HFF-Myc (cell line): ENCODE measurements around the gene ZNF428.

Source experiments
- DNase-seq: peaks from one replicate; pipeline ENCODE4 v3.0.0-alpha.2; 2011; ENCODE audit warnings: low read depth; ENCODE audit errors: extremely low read depth
- H3K4me3 ChIP-seq: replicated peaks from 2 replicates; pipeline ENCODE4 v1.5.1; 2011; ENCODE audit warnings: low read depth, mild to moderate bottlenecking, control low read depth, low read length
- TF ChIP-seq, protein P1 (sequence below): IDR thresholded peaks from 2 replicates; pipeline ENCODE4 v1.5.1; 2012; ENCODE audit warnings: mild to moderate bottlenecking, low read depth, low read length, control low read depth; ENCODE audit errors: missing control alignments

ZNF428 gene

GRCh38 chr19:43619262-43620060 lies at the start of gene ZNF428:
TSS of gene ZNF428 (minus strand) at chr19:43619629. CDS start at chr19:43614304, 5,325 bp downstream.
- peak; percentile 48 for DNase-seq
- TF ChIP-seq, protein P1, sequence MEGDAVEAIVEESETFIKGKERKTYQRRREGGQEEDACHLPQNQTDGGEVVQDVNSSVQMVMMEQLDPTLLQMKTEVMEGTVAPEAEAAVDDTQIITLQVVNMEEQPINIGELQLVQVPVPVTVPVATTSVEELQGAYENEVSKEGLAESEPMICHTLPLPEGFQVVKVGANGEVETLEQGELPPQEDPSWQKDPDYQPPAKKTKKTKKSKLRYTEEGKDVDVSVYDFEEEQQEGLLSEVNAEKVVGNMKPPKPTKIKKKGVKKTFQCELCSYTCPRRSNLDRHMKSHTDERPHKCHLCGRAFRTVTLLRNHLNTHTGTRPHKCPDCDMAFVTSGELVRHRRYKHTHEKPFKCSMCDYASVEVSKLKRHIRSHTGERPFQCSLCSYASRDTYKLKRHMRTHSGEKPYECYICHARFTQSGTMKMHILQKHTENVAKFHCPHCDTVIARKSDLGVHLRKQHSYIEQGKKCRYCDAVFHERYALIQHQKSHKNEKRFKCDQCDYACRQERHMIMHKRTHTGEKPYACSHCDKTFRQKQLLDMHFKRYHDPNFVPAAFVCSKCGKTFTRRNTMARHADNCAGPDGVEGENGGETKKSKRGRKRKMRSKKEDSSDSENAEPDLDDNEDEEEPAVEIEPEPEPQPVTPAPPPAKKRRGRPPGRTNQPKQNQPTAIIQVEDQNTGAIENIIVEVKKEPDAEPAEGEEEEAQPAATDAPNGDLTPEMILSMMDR = no peak
- peak within 1 kb of the TSS; percentile 68 for H3K4me3 ChIP-seq

- TF ChIP-seq, protein P1 = no peak
- peak; percentile 99 for DNase-seq
- H3K4me3 ChIP-seq = peak overlapping the region; percentile 74
Observed at GRCh38 chr19:43668406-43669109, 49.1 kb upstream of the ZNF428 start.

GRCh38 chr19:43667876-43668405 lies 48.5 kb upstream of the ZNF428 start:
- DNase-seq = no peak
- TF ChIP-seq, protein P1 = no peak
- H3K4me3 ChIP-seq = peak overlapping the region; percentile 43

DNA sequence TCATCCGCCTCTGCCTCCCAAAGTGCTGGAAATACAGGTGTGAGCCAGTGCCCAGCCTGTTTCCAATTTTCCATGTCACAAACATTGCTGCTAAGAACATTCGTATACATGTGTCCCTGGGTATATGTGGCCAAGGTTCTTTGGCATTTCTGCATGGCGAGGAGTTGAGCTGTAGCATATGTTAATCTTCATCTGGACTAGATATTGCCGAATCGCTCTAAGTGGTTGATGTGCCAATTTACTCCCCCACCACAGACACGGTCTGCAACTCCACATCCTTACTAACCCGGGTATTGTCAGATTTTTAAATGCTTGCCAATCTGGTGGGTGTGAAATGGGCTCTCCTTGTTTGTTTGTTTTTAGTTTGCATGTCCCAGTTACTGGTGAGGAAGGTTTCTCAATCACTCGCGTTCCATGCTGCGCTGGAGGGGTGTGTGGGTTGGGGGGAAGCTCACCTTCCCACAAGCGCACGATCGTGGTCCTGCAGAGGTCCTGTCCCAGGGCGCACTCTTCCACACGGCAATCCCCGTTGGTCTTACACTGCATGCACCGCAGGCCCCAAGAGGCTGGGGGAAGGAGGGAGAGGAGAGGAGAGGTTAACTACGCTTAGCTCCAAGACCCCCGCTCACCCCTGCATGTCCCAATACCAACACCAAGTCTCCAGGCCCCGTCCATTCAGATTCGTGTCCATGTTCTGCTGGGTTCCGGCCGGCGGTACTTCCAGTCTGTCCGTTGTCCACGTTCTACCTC lies 47.9 kb upstream of the ZNF428 start:
- TF ChIP-seq, protein P1 = no peak
- H3K4me3 ChIP-seq = peak overlapping the region; percentile 43
- DNase-seq = no peak

GRCh38 chr19:43664018-43664417 lies 44.6 kb upstream of the ZNF428 start:
- DNase-seq = no peak
- TF ChIP-seq, protein P1 = no peak
- no peak overlapping the region for H3K4me3 ChIP-seq

- TF ChIP-seq, protein P1 = peak; percentile 43
- H3K4me3 ChIP-seq = no peak overlapping the region
- no peak for DNase-seq
Observed at GRCh38 chr19:43662487-43662886, 43.1 kb upstream of the ZNF428 start.
